ENCODE measurements around the gene ITPK1.

GRCh38 chr14:93029417-93029816 lies 86.3 kb downstream of the ITPK1 start:
- no peak for TF ChIP-seq POLR2AphosphoS5 (IDR thresholded peaks at IDR 0.05; ENCODE audit: low read depth, low read length)
- TF ChIP-seq REST (IDR thresholded peaks at IDR 0.05; ENCODE audit: insufficient read depth in 1 of 2, low read depth in 2 of 2, low read length in 2 of 2), result no peak
- TF ChIP-seq TAF1 (IDR thresholded peaks at IDR 0.05; ENCODE audit: borderline replicate concordance, insufficient read depth, low read length), result no peak
- no peak for TF ChIP-seq SIN3A (IDR thresholded peaks at IDR 0.05; ENCODE audit: borderline replicate concordance, insufficient read depth, low read length)
- no peak for TF ChIP-seq FOXP2 (optimal IDR thresholded peaks at IDR 0.05; ENCODE audit: borderline replicate concordance, extremely low read depth, extremely low read length, insufficient read depth)

Measured in PFSK-1 (cell line).